Measurements from ENCODE around the gene HOXA2. TPM values are rescaled to one million over a fixed set of nuclear protein-coding genes. Genes with fewer than 3 reads are reported as not detected.

The HOXA2 gene
- total and polyA plus RNA-seq, 4 donors, result 0.44 to 3.4 (median 1.5) TPM

- no peak for ATAC-seq (ENCODE audit: insufficient read depth, low FRiP score)
- WGBS, 2 donors, result 37 to 56% methylated on average over 2 of the region's 2 CpGs
- H3K27me3 ChIP-seq (ENCODE audit: control insufficient read depth in 3 of 3, insufficient read depth in 3 of 3, low read length in 2 of 3), result peaks cover 0 to 76% (median 7%) of the 10 kb centered on the region in 3 donors
Measured at GRCh38 chr7:27128034-27128433, 25.6 kb upstream of the HOXA2 start.

GRCh38 chr7:27126596-27127327 lies 24.3 kb upstream of the HOXA2 start:
- Histone ChIP-seq H3K27ac (ENCODE audit: low read depth in 1 of 2, low read length in 1 of 2) (no peak overlapping the region), H3K4me3 (no peak overlapping the region), H3K27me3 (ENCODE audit: control insufficient read depth in 3 of 3, insufficient read depth in 3 of 3, low read length in 2 of 3) (peaks cover 0 to 76% (median 7%) of the 10 kb centered on the region in 3 donors), H3K4me1 (ENCODE audit: control insufficient read depth in 5 of 5, insufficient read depth in 5 of 5, low read length in 5 of 5) (peaks cover 3 to 84% (median 7%) of the 10 kb centered on the region in 5 donors), H3K9me3 (ENCODE audit: control insufficient read depth in 4 of 4, insufficient read depth in 3 of 4, low read length in 3 of 4) (peaks cover 0 to 2% (median 0%) of the 10 kb centered on the region in 4 donors), H3K36me3 (ENCODE audit: control insufficient read depth in 4 of 4, insufficient read depth in 4 of 4, low read length in 4 of 4) (peaks cover 0 to 25% (median 5%) of the 10 kb centered on the region in 4 donors), H3K9ac (ENCODE audit: insufficient read depth in 1 of 2, low read length in 2 of 2) (peak overlapping the region in 1 of 2 donors; percentile 92)
- WGBS, 2 donors, result 38 to 69% methylated on average over 3 of the region's 3 CpGs
- TF ChIP-seq CTCF (IDR thresholded peaks at IDR 0.05; ENCODE audit: control extremely low read depth, extremely low read depth), result no peak
- DNase-seq (peak in 1 of 3 donors; percentile 71), ATAC-seq (ENCODE audit: insufficient read depth, low FRiP score) (no peak)

More at GRCh38 chr7:27128034-27128433, 25.6 kb upstream of the HOXA2 start:
- peaks cover 4 to 84% (median 7%) of the 10 kb centered on the region in 5 donors for H3K4me1 ChIP-seq (ENCODE audit: control insufficient read depth in 5 of 5, insufficient read depth in 5 of 5, low read length in 5 of 5)
- no peaks in the 10 kb centered on the region for H3K9me3 ChIP-seq (ENCODE audit: control insufficient read depth in 4 of 4, insufficient read depth in 3 of 4, low read length in 3 of 4)
- peaks cover 0 to 20% (median 5%) of the 10 kb centered on the region in 4 donors for H3K36me3 ChIP-seq (ENCODE audit: control insufficient read depth in 4 of 4, insufficient read depth in 4 of 4, low read length in 4 of 4)
- peak overlapping the region in 1 of 2 donors; percentile 30 for H3K27ac ChIP-seq (ENCODE audit: low read depth in 1 of 2, low read length in 1 of 2)
- no peak overlapping the region for H3K4me3 ChIP-seq
- H3K9ac ChIP-seq (ENCODE audit: insufficient read depth in 1 of 2, low read length in 2 of 2), result peak overlapping the region in 1 of 2 donors; percentile 92
- no peak for TF ChIP-seq CTCF (IDR thresholded peaks at IDR 0.05; ENCODE audit: control extremely low read depth, extremely low read depth)
- DNase-seq, result peak; percentile 90 to 99 (median 99)

GRCh38 chr7:27125986-27126394 lies 23.5 kb upstream of the HOXA2 start:
- H3K9ac ChIP-seq (ENCODE audit: insufficient read depth in 1 of 2, low read length in 2 of 2), result peak overlapping the region in 1 of 2 donors; percentile 92
- H3K9me3 ChIP-seq (ENCODE audit: control insufficient read depth in 4 of 4, insufficient read depth in 3 of 4, low read length in 3 of 4), result peaks cover 0 to 2% (median 0%) of the 10 kb centered on the region in 4 donors
- peaks cover 0 to 27% (median 4%) of the 10 kb centered on the region in 4 donors for H3K36me3 ChIP-seq (ENCODE audit: control insufficient read depth in 4 of 4, insufficient read depth in 4 of 4, low read length in 4 of 4)
- H3K27me3 ChIP-seq (ENCODE audit: control insufficient read depth in 3 of 3, insufficient read depth in 3 of 3, low read length in 2 of 3), result peaks cover 0 to 82% (median 0%) of the 10 kb centered on the region in 3 donors
- TF ChIP-seq CTCF (IDR thresholded peaks at IDR 0.05; ENCODE audit: control extremely low read depth, extremely low read depth), result no peak
- H3K4me3 ChIP-seq, result no peak overlapping the region
- ATAC-seq (ENCODE audit: insufficient read depth, low FRiP score) (no peak), DNase-seq (no peak)
- peaks cover 2 to 84% (median 7%) of the 10 kb centered on the region in 5 donors for H3K4me1 ChIP-seq (ENCODE audit: control insufficient read depth in 5 of 5, insufficient read depth in 5 of 5, low read length in 5 of 5)
- 44 to 58% methylated on average over 5 of the region's 5 CpGs for WGBS, 2 donors
- peak overlapping the region in 1 of 2 donors; percentile 95 for H3K27ac ChIP-seq (ENCODE audit: low read depth in 1 of 2, low read length in 1 of 2)

All from lung (tissue), 12 donors.